Endothelial cell of umbilical vein (primary cell): ENCODE data around the gene SIRT5. TPM values are rescaled to one million over a fixed set of nuclear protein-coding genes. Genes with fewer than 3 reads are reported as not detected.

Source experiments
- BruUV-seq: library from RNA; stranded (reverse); fragments of 400-500 nt; replicated peaks from 2 replicates; lab custom pipeline; 2021; lab: Mats Ljungman, UMichigan
- CTCF ChIA-PET: fragments of 300-600, 350-600 bp; sonication (Branson Sonifier 250); formaldehyde crosslinking; loops from one replicate; lab custom pipeline; 2021; ENCODE audit warnings: antibody characterized with exemption, inconsistent platforms; lab: Charles Lee
- POLR2A ChIA-PET: fragments of 300-600, 350-600 bp; sonication (Branson Sonifier 250); formaldehyde crosslinking; loops from one replicate; lab custom pipeline; 2021; ENCODE audit warnings: antibody characterized with exemption, inconsistent platforms; lab: Charles Lee
- DNase-seq: peaks from one replicate; pipeline ENCODE4 v3.0.0-alpha.2; 2011; ENCODE audit warnings: low read depth, low spot score
- FAIRE-seq: peaks from 2 replicates; lab custom pipeline; 2011; peaks lifted over from hg19 to GRCh38; lab: Jason Lieb, UNC
- H2AFZ ChIP-seq: 2 replicates; pipeline ENCODE4 v1.6.0; 2012; ENCODE audit warnings: low read depth, low read length, control low read depth, inconsistent platforms
- H3K27ac ChIP-seq: 2 replicates; pipeline ENCODE4 v1.5.1; 2011; ENCODE audit warnings: low read depth, mild to moderate bottlenecking, control low read depth, low read length, moderate library complexity; ENCODE audit not compliant: insufficient read depth
- H3K27me3 ChIP-seq, 2 experiments: 2 replicates each; pipeline versions ENCODE4 v1.6.0 to v1.6.1; 2011; ENCODE audit warnings: low read length in 2 of 2, mixed read lengths in 1 of 2; ENCODE audit not compliant: control insufficient read depth in 2 of 2, insufficient read depth in 2 of 2
- H3K36me3 ChIP-seq, 2 experiments: 2 replicates in 1 of 2; 3 replicates in 1 of 2; pipeline ENCODE4 v1.5.1; 2011; ENCODE audit warnings: low read length in 2 of 2, mild to moderate bottlenecking in 1 of 2, moderate library complexity in 1 of 2; ENCODE audit not compliant: control insufficient read depth in 2 of 2, insufficient read depth in 2 of 2; ENCODE audit errors: extremely low read depth in 1 of 2
- H3K4me1 ChIP-seq: 3 replicates; pipeline ENCODE4 v1.5.1; 2011; ENCODE audit warnings: mild to moderate bottlenecking, low read length; ENCODE audit not compliant: control insufficient read depth, insufficient read depth; ENCODE audit errors: extremely low read depth
- H3K4me2 ChIP-seq: 2 replicates; pipeline ENCODE4 v1.6.1; 2011; ENCODE audit warnings: low read length, control low read depth, mixed read lengths; ENCODE audit not compliant: insufficient read depth
- H3K4me3 ChIP-seq, 3 experiments: fragments of 200-600 bp in 1 of 3; sonication (generic), shearing (Covaris generic) in 1 of 3; replicated peaks in 1 of 3; 2 replicates each; pipeline ENCODE4 v1.5.1; 2011 to 2016; ENCODE audit warnings: control low read depth in 3 of 3, low read length in 3 of 3, mild to moderate bottlenecking in 2 of 3, inconsistent platforms in 1 of 3, low read depth in 1 of 3, moderate library complexity in 1 of 3; ENCODE audit not compliant: insufficient read depth in 1 of 3
- H3K79me2 ChIP-seq: 2 replicates; pipeline ENCODE4 v1.6.0; 2012; ENCODE audit warnings: low read length, inconsistent platforms; ENCODE audit not compliant: control insufficient read depth, insufficient read depth
- H3K9ac ChIP-seq: replicated peaks from 2 replicates; pipeline ENCODE3; 2011; ENCODE audit warnings: low read length, control low read depth; ENCODE audit not compliant: insufficient read depth; ENCODE audit errors: extremely low read depth
- H3K9me1 ChIP-seq: replicated peaks from 3 replicates; pipeline ENCODE4 v1.6.0; 2011; ENCODE audit warnings: mild to moderate bottlenecking, low read length; ENCODE audit not compliant: control insufficient read depth, insufficient read depth; ENCODE audit errors: extremely low read depth
- H3K9me3 ChIP-seq: replicated peaks from 2 replicates; pipeline ENCODE4 v1.5.1; 2012; ENCODE audit warnings: low read length, inconsistent platforms; ENCODE audit not compliant: control insufficient read depth, insufficient read depth
- H4K20me1 ChIP-seq: replicated peaks from 2 replicates; pipeline ENCODE3; 2011; ENCODE audit warnings: mild to moderate bottlenecking, low read length; ENCODE audit not compliant: control insufficient read depth, insufficient read depth; ENCODE audit errors: extremely low read depth
- CTCF ChIP-seq, 2 donors: IDR thresholded peaks; 1 replicate in 1 of 2; 2 replicates in 1 of 2; pipeline ENCODE4 v1.5.1; 2011; ENCODE audit warnings: low read length in 2 of 2, mild to moderate bottlenecking in 2 of 2, moderate library complexity in 2 of 2, control low read depth in 1 of 2, inconsistent platforms in 1 of 2, low read depth in 1 of 2; ENCODE audit not compliant: insufficient read depth in 1 of 2; ENCODE audit errors: extremely low read depth in 1 of 2
- JUN ChIP-seq: IDR thresholded peaks from 2 replicates; pipeline ENCODE4 v1.6.1; 2011; ENCODE audit warnings: borderline replicate concordance, low read depth; ENCODE audit not compliant: insufficient read length, insufficient read depth
- MAX ChIP-seq: IDR thresholded peaks from 2 replicates; pipeline ENCODE4 v1.6.1; 2011; ENCODE audit not compliant: insufficient read depth, insufficient read length
- MYC ChIP-seq: IDR thresholded peaks from one replicate; pipeline ENCODE4 v1.6.1; 2011; ENCODE audit warnings: mild to moderate bottlenecking, low read depth, low read length
- dilution Hi-C: fragments of 300-500 bp; cut with MboI; formaldehyde crosslinking; loops from one replicate; pipeline ENCODE4 v1.15.0; 2019; ENCODE audit warnings: low sequenced_read_pairs; ENCODE audit not compliant: extremely low pct_ligation_motif_present
- intact Hi-C: fragments of 100-400 bp; cut with micrococcal nuclease; formaldehyde crosslinking; loops from one replicate; pipeline ENCODE4 v1.10.0; 2022
- polyA plus RNA-seq, 4 experiments: library from polyadenylated mRNA; depleted of rRNA in 3 of 4; stranded (reverse) in 3 of 4; unstranded in 1 of 4; fragments of >200 nt; gene quantifications; 2 replicates each; pipeline versions ENCODE4 v1.2.1 to v1.2.3, GENCODE V29; 2011 to 2012; ENCODE audit warnings: missing spikeins in 1 of 4
- total RNA-seq: library from RNA; stranded (reverse); gene quantifications from 2 replicates; pipeline ENCODE4 v1.2.3, GENCODE V29; 2021

Gene SIRT5
- total and polyA plus RNA-seq, 2 donors (not counting 3 experiments of a cell fraction or from before 2014, with no cell fraction given): 4.7 to 7.2 TPM

GRCh38 chr6:13526357-13526726 lies 48.1 kb upstream of the SIRT5 start:
- no peaks in the 10 kb centered on the region for H3K79me2 ChIP-seq
- dilution Hi-C loops (no loop called here), intact Hi-C loops (loop anchor here (1.0 to 2.0 kb wide), 4 partner anchors 40 to 172 kb away; no protein-coding TSS in a partner anchor)
- BruUV-seq: no TSS peak
- peak overlapping the region; percentile 49 for H3K4me2 ChIP-seq
- ChIA-PET POLR2A (interaction anchor here (0.8 kb wide), 1 partner anchor 22 kb away, joined by 6 read pairs; no protein-coding TSS in a partner anchor), CTCF (interaction anchor here (1.1 to 1.9 kb wide), 9 partner anchors 11 to 198 kb away, joined by 3 to 7 read pairs (median 4); partner anchors contain the start of genes GFOD1 and TBC1D7)
- no peaks in the 10 kb centered on the region for H3K27me3 ChIP-seq
- FAIRE-seq (no peak), DNase-seq (no peak)
- no peaks in the 10 kb centered on the region for H3K36me3 ChIP-seq
- no peak overlapping the region for H3K4me3 ChIP-seq
- TF ChIP-seq JUN: no peak
- TF ChIP-seq MAX: no peak
- no peak for TF ChIP-seq MYC
- TF ChIP-seq CTCF (IDR thresholded peaks at IDR 0.05; ENCODE audit: extremely low read depth in 1 of 2, insufficient read depth in 1 of 2, low read depth in 1 of 2, low read length in 2 of 2): no peak
- H3K9me1 ChIP-seq: no peaks in the 10 kb centered on the region
- H3K27ac ChIP-seq: peak overlapping the region; percentile 45
- H4K20me1 ChIP-seq: no peaks in the 10 kb centered on the region
- H3K9ac ChIP-seq: no peak overlapping the region
- H3K9me3 ChIP-seq: no peaks in the 10 kb centered on the region
- H2AFZ ChIP-seq: no peak overlapping the region
- H3K4me1 ChIP-seq: peaks cover 41% of the 10 kb centered on the region
